ENCODE results near the gene ERGIC1. TPM values are rescaled to one million over a fixed set of nuclear protein-coding genes. Genes with fewer than 3 reads are reported as not detected.
"Not testable (repeated sequence)": the region's sequence is repeated elsewhere in the genome, so short reads cannot be mapped to it uniquely, and the experiment has no call there.

ERGIC1 gene, protein sequence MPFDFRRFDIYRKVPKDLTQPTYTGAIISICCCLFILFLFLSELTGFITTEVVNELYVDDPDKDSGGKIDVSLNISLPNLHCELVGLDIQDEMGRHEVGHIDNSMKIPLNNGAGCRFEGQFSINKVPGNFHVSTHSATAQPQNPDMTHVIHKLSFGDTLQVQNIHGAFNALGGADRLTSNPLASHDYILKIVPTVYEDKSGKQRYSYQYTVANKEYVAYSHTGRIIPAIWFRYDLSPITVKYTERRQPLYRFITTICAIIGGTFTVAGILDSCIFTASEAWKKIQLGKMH
- total RNA-seq: 105 and 116 TPM in 2 replicates

GRCh38 chr5:172833686-172834414, at the start of gene ERGIC1:
ERGIC1 (plus strand) TSS chr5:172834251; CDS start chr5:172834414, 163 bp downstream.
- no peaks in the 10 kb centered on the region for H3K27me3 ChIP-seq (ENCODE audit: control insufficient read depth, insufficient read depth, low read length)
- H3K36me3 ChIP-seq (ENCODE audit: control insufficient read depth, insufficient read depth, low read length): peaks cover 5% of the 10 kb centered on the region
- H3K4me3 ChIP-seq (ENCODE audit: low read depth, low read length): peak within 1 kb of the TSS; percentile 81
- peak; percentile 56 for DNase-seq (ENCODE audit: low read depth)
- FAIRE-seq: no peak
- TF ChIP-seq, protein P1, sequence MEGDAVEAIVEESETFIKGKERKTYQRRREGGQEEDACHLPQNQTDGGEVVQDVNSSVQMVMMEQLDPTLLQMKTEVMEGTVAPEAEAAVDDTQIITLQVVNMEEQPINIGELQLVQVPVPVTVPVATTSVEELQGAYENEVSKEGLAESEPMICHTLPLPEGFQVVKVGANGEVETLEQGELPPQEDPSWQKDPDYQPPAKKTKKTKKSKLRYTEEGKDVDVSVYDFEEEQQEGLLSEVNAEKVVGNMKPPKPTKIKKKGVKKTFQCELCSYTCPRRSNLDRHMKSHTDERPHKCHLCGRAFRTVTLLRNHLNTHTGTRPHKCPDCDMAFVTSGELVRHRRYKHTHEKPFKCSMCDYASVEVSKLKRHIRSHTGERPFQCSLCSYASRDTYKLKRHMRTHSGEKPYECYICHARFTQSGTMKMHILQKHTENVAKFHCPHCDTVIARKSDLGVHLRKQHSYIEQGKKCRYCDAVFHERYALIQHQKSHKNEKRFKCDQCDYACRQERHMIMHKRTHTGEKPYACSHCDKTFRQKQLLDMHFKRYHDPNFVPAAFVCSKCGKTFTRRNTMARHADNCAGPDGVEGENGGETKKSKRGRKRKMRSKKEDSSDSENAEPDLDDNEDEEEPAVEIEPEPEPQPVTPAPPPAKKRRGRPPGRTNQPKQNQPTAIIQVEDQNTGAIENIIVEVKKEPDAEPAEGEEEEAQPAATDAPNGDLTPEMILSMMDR (IDR thresholded peaks at IDR 0.05; ENCODE audit: insufficient read depth, low read length, severe bottlenecking): no peak

DNA sequence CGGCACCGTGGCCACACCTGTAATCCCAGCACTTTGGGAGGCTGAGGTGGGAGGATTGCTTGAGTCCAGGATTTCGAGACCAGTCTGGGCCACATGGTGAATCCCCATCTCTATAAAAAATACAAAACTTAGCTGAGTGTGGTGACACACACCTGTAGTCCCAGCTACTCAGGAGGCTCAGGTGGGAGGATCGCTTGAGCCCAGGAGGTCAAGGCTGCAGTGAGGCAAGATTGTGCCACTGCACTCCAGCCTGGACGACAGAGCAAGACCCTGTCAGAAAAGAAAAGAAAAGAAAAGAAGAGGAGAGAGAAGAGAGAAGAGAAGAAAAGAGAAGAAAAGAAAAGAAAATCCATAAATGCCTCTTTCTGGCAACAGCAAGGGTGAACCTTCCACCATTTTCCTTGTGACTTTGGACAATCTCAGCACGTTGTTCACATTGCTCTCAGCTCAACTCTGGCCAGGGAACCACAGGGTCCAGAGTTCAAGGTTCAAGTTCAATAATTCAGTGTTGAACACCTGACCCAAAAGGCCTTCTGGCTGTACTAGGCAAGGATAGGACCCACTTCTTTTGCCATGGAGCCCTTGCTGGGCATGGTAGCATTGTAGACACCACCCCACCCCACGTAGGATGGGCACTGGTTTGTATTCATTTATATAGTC, 48.5 kb upstream of the ERGIC1 start:
- DNase-seq (ENCODE audit: low read depth): no peak
- FAIRE-seq: no peak
- no peaks in the 10 kb centered on the region for H3K36me3 ChIP-seq (ENCODE audit: control insufficient read depth, insufficient read depth, low read length)
- H3K4me3 ChIP-seq (ENCODE audit: low read depth, low read length): no peak overlapping the region
- H3K27me3 ChIP-seq (ENCODE audit: control insufficient read depth, insufficient read depth, low read length): no peaks in the 10 kb centered on the region
- TF ChIP-seq, protein P1 (IDR thresholded peaks at IDR 0.05; ENCODE audit: insufficient read depth, low read length, severe bottlenecking): no peak

GRCh38 chr5:172786736-172787462, 47.2 kb upstream of the ERGIC1 start:
- Histone ChIP-seq H3K4me3 (ENCODE audit: low read depth, low read length) (no peak overlapping the region), H3K27me3 (ENCODE audit: control insufficient read depth, insufficient read depth, low read length) (no peaks in the 10 kb centered on the region), H3K36me3 (ENCODE audit: control insufficient read depth, insufficient read depth, low read length) (no peaks in the 10 kb centered on the region)
- DNase-seq (ENCODE audit: low read depth) (no peak), FAIRE-seq (no peak)
- TF ChIP-seq, protein P1 (IDR thresholded peaks at IDR 0.05; ENCODE audit: insufficient read depth, low read length, severe bottlenecking): no peak

GRCh38 chr5:172787538-172787937, 46.5 kb upstream of the ERGIC1 start:
- not testable (repeated sequence) for FAIRE-seq; H3K27me3 ChIP-seq (ENCODE audit: control insufficient read depth, insufficient read depth, low read length); H3K4me3 ChIP-seq (ENCODE audit: low read depth, low read length); DNase-seq (ENCODE audit: low read depth); H3K36me3 ChIP-seq (ENCODE audit: control insufficient read depth, insufficient read depth, low read length)

- no peaks in the 10 kb centered on the region for H3K27me3 ChIP-seq (ENCODE audit: control insufficient read depth, insufficient read depth, low read length)
- H3K4me3 ChIP-seq (ENCODE audit: low read depth, low read length): no peak overlapping the region
- no peak for FAIRE-seq
- H3K36me3 ChIP-seq (ENCODE audit: control insufficient read depth, insufficient read depth, low read length): no peaks in the 10 kb centered on the region
- no peak for DNase-seq (ENCODE audit: low read depth)
- TF ChIP-seq, protein P1 (IDR thresholded peaks at IDR 0.05; ENCODE audit: insufficient read depth, low read length, severe bottlenecking): no peak
Measured at GRCh38 chr5:172788771-172789686, 45.0 kb upstream of the ERGIC1 start.

Measured in bronchial epithelial cell (primary cell).